ENCODE results near the gene COQ10A. TPM values are rescaled to one million over a fixed set of nuclear protein-coding genes. Genes with fewer than 3 reads are reported as not detected.

Gene COQ10A
- total and polyA plus RNA-seq, 2 donors (not counting 3 experiments of a cell fraction or from before 2014, with no cell fraction given): 14.7 to 32.4 TPM

DNA sequence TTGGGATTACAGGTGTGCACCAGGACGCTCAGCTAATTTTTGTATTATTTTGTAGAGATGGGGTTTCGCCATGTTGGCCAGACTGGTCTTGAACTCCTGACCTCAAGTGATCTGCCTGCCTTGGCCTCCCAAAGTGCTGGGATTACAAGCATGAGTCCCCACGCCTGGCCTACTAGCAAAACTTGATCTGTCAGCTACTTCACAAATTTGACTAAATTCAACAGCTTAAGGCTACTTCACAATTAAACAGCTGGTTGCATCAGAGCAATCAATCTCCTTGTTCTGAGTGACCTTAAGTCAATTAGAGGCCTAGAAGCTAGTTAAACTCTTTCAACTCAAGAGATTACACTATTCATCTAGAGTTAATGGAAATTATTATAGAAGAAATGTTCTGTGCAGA is 12.2 kb downstream of the COQ10A start:
- H3K4me3 ChIP-seq (replicated peaks in 1 of 3; ENCODE audit: insufficient read depth in 1 of 3, low read depth in 1 of 3, low read length in 3 of 3): no peak overlapping the region
- H3K9me3 ChIP-seq (replicated peaks; ENCODE audit: control insufficient read depth, insufficient read depth, low read length): no peaks in the 10 kb centered on the region
- H3K27ac ChIP-seq (ENCODE audit: insufficient read depth, low read depth, low read length): no peak overlapping the region
- no peak for FAIRE-seq
- TF ChIP-seq CTCF (IDR thresholded peaks at IDR 0.05; ENCODE audit: extremely low read depth in 1 of 2, insufficient read depth in 1 of 2, low read depth in 1 of 2, low read length in 2 of 2): no peak
- no peak for TF ChIP-seq FOS (IDR thresholded peaks at IDR 0.05; ENCODE audit: borderline replicate concordance, insufficient read depth, low read length)
- TF ChIP-seq GATA2 (IDR thresholded peaks at IDR 0.05; ENCODE audit: insufficient read depth, insufficient read length, low read depth, low read length): no peak
- no peak for TF ChIP-seq MYC (IDR thresholded peaks at IDR 0.05; ENCODE audit: low read depth, low read length)
- no peak for TF ChIP-seq JUN (IDR thresholded peaks at IDR 0.05; ENCODE audit: borderline replicate concordance, insufficient read depth, insufficient read length, low read depth)
- TF ChIP-seq POLR2AphosphoS5 (IDR thresholded peaks at IDR 0.05; ENCODE audit: insufficient read depth, low read depth, low read length): no peak
- no peak for TF ChIP-seq EZH2 (IDR thresholded peaks at IDR 0.05; ENCODE audit: borderline replicate concordance, low read depth, low read length, severe bottlenecking)
- no peaks in the 10 kb centered on the region for H3K27me3 ChIP-seq (ENCODE audit: control insufficient read depth in 2 of 2, insufficient read depth in 2 of 2, low read length in 2 of 2)
- dilution Hi-C loops (cut with MboI; ENCODE audit: extremely low pct_ligation_motif_present, low sequenced_read_pairs) (no loop called here), intact Hi-C loops (cut with micrococcal nuclease) (no loop called here)
- no peaks in the 10 kb centered on the region for H4K20me1 ChIP-seq (replicated peaks; ENCODE audit: control insufficient read depth, extremely low read depth, insufficient read depth, low read length)
- H3K79me2 ChIP-seq (ENCODE audit: control insufficient read depth, insufficient read depth, low read length): no peaks in the 10 kb centered on the region
- BruUV-seq (replicated peaks): no TSS peak
- no peak overlapping the region for H2AFZ ChIP-seq (ENCODE audit: low read depth, low read length)
- no peaks in the 10 kb centered on the region for H3K9me1 ChIP-seq (replicated peaks; ENCODE audit: control insufficient read depth, extremely low read depth, insufficient read depth, low read length)
- peaks cover 35 to 47% of the 10 kb centered on the region in 2 experiments for H3K36me3 ChIP-seq (ENCODE audit: control insufficient read depth in 2 of 2, extremely low read depth in 1 of 2, insufficient read depth in 2 of 2, low read length in 2 of 2)
- DNase-seq (ENCODE audit: low read depth, low spot score): no peak
- no peak overlapping the region for H3K9ac ChIP-seq (replicated peaks; ENCODE audit: extremely low read depth, insufficient read depth, low read length)
- H3K4me1 ChIP-seq (ENCODE audit: control insufficient read depth, extremely low read depth, insufficient read depth, low read length): no peaks in the 10 kb centered on the region
- no peak overlapping the region for H3K4me2 ChIP-seq (ENCODE audit: insufficient read depth, low read length)
- ChIA-PET POLR2A (interaction anchor here (1.5 kb wide), 1 partner anchor 12 kb away, joined by 5 read pairs; the partner anchor contains the start of gene COQ10A), CTCF (interaction anchor here (1.0 kb wide), 1 partner anchor 45 kb away, joined by 3 read pairs; no protein-coding TSS in a partner anchor)

Data from endothelial cell of umbilical vein (primary cell).